ENCODE data around the gene TRIM17.
A peak's percentile ranks its signal among the peaks of the same experiment; 100 is the strongest.

Gene TRIM17

GRCh38 chr1:228396770-228397662 lies 19.6 kb downstream of the TRIM17 start:
- TF ChIP-seq CTCF (conservative IDR thresholded peaks at IDR 0.05; ENCODE audit: low read depth, low read length): no peak
- no peak for DNase-seq (ENCODE audit: low read depth)
- H3K4me3 ChIP-seq (ENCODE audit: low read depth, low read length): no peak overlapping the region

GRCh38 chr1:228394571-228395394 lies 21.9 kb downstream of the TRIM17 start:
- no peak overlapping the region for H3K4me3 ChIP-seq (ENCODE audit: low read depth, low read length)
- no peak for TF ChIP-seq CTCF (conservative IDR thresholded peaks at IDR 0.05; ENCODE audit: low read depth, low read length)
- DNase-seq (ENCODE audit: low read depth): no peak

- TF ChIP-seq CTCF (conservative IDR thresholded peaks at IDR 0.05; ENCODE audit: low read depth, low read length): no peak
- DNase-seq (ENCODE audit: low read depth): no peak
- no peak overlapping the region for H3K4me3 ChIP-seq (ENCODE audit: low read depth, low read length)
Measured at GRCh38 chr1:228393811-228394570, 22.7 kb downstream of the TRIM17 start.

GRCh38 chr1:228393268-228393701 lies 23.4 kb downstream of the TRIM17 start:
- H3K4me3 ChIP-seq (ENCODE audit: low read depth, low read length): no peak overlapping the region
- peak; percentile 71 for TF ChIP-seq CTCF (conservative IDR thresholded peaks at IDR 0.05; ENCODE audit: low read depth, low read length)
- DNase-seq (ENCODE audit: low read depth): peak; percentile 84

- peak; percentile 79 for DNase-seq (ENCODE audit: low read depth)
Measured at GRCh38 chr1:228392111-228392936, 24.3 kb downstream of the TRIM17 start.

More at GRCh38 chr1:228392111-228392936, 24.3 kb downstream of the TRIM17 start:
- H3K4me3 ChIP-seq (ENCODE audit: low read depth, low read length): no peak overlapping the region
- TF ChIP-seq CTCF (conservative IDR thresholded peaks at IDR 0.05; ENCODE audit: low read depth, low read length): no peak

Measured in choroid plexus epithelial cell (primary cell).